GM12878 (cell line): ENCODE measurements around the gene COL21A1. TPM values are rescaled to one million over a fixed set of nuclear protein-coding genes. Genes with fewer than 3 reads are reported as not detected.

ENCODE experiments used
- ATAC-seq: fragments of 200-7000 bp; cut with Tn5 transposase; 3 replicates; pipeline ENCODE4 v1.9.1; 2020; ENCODE audit warnings: mild to moderate bottlenecking, moderate library complexity
- BruUV-seq: library from RNA; stranded (reverse); fragments of 400-500 nt; replicated peaks from 2 replicates; lab custom pipeline; 2021; lab: Mats Ljungman, UMichigan
- CTCF ChIA-PET: fragments of 300-600 bp; sonication (Branson Sonifier 250); formaldehyde crosslinking; extraction: SDS; loops from one replicate; lab custom pipeline; 2021; ENCODE audit warnings: inconsistent platforms; lab: Yijun Ruan, JAX
- POLR2A ChIA-PET: fragments of 350-600 bp; formaldehyde crosslinking; extraction: SDS; loops from one replicate; lab custom pipeline; 2021; ENCODE audit warnings: inconsistent platforms; lab: Charles Lee
- RAD21 ChIA-PET: fragments of 300-600 bp; sonication (Branson Sonifier 250); formaldehyde crosslinking; loops from one replicate; lab custom pipeline; 2023; ENCODE audit warnings: antibody characterized with exemption; ENCODE audit not compliant: unreplicated experiment; lab: Charles Lee
- SMC1A ChIA-PET: fragments of 300-600 bp; sonication (Branson Sonifier 250); formaldehyde crosslinking; loops from one replicate; lab custom pipeline; 2023; ENCODE audit not compliant: unreplicated experiment, uncharacterized antibody; lab: Charles Lee
- DNase-seq: peaks from one replicate; pipeline ENCODE4 v3.0.0-alpha.2; 2011; ENCODE audit warnings: low read depth, low spot score
- FAIRE-seq: peaks from 3 replicates; lab custom pipeline; 2011; peaks lifted over from hg19 to GRCh38; lab: Jason Lieb, UNC
- H2AFZ ChIP-seq: 2 replicates; pipeline ENCODE4 v1.6.0; 2011; ENCODE audit warnings: low read depth, low read length, control low read depth; ENCODE audit not compliant: control insufficient read depth
- H3K27ac ChIP-seq: 2 replicates; pipeline ENCODE4 v1.5.1; 2011; ENCODE audit warnings: control low read depth; ENCODE audit not compliant: control insufficient read depth, insufficient read depth
- H3K27me3 ChIP-seq, 2 experiments: replicated peaks in 1 of 2; 2 replicates each; pipeline versions ENCODE4 v1.6.0 to v1.6.1; 2011; ENCODE audit warnings: low read length in 1 of 2; ENCODE audit not compliant: control insufficient read depth in 2 of 2, insufficient read depth in 2 of 2
- H3K36me3 ChIP-seq, 2 experiments: 2 replicates each; pipeline ENCODE4 v1.5.1; 2011; ENCODE audit warnings: low read length in 1 of 2; ENCODE audit not compliant: control insufficient read depth in 2 of 2, insufficient read depth in 2 of 2
- H3K4me1 ChIP-seq: 2 replicates; pipeline ENCODE4 v1.6.1; 2011; ENCODE audit warnings: mild to moderate bottlenecking, low read length, moderate library complexity, mixed read lengths; ENCODE audit not compliant: control insufficient read depth, insufficient read depth
- H3K4me2 ChIP-seq: 2 replicates; pipeline ENCODE4 v1.6.0; 2011; ENCODE audit warnings: control low read depth; ENCODE audit not compliant: control insufficient read depth, insufficient read depth
- H3K4me3 ChIP-seq: fragments of 200-600 bp; sonication (generic); 2 replicates; pipeline ENCODE4 v1.5.1; 2016
- H3K79me2 ChIP-seq: 2 replicates; pipeline ENCODE4 v1.6.0; 2011; ENCODE audit warnings: low read length; ENCODE audit not compliant: control insufficient read depth, insufficient read depth
- H3K9ac ChIP-seq: 2 replicates; pipeline ENCODE4 v1.8.0; 2011; ENCODE audit warnings: low read length, control low read depth, mixed read lengths; ENCODE audit not compliant: control insufficient read depth, insufficient read depth
- H3K9me3 ChIP-seq: replicated peaks from 3 replicates; pipeline ENCODE4 v1.5.1; 2011; ENCODE audit warnings: mild to moderate bottlenecking, low read length; ENCODE audit not compliant: control insufficient read depth, insufficient read depth
- H4K20me1 ChIP-seq: 2 replicates; pipeline ENCODE4 v1.6.0; 2011; ENCODE audit not compliant: control insufficient read depth, insufficient read depth
- ZNF207 ChIP-seq: fragments of 450-650 bp; IDR thresholded peaks from 2 replicates; pipeline ENCODE4 v1.6.1; 2014; ENCODE audit warnings: antibody characterized with exemption, mild to moderate bottlenecking, borderline replicate concordance
- WGBS: methylation state at CpG from one replicate; pipeline ENCODE4 v1.1.6; 2016; ENCODE audit warnings: low lambda C conversion rate; ENCODE audit not compliant: insufficient replicate concordance, insufficient coverage; ENCODE audit errors: missing lambda C conversion rate; 5-methylcytosine and 5-hydroxymethylcytosine counted together
- in situ Hi-C: fragments of 300-500 bp; cut with MboI; formaldehyde crosslinking; loops from 9 replicates; pipeline ENCODE4 v1.14.3; 2018; ENCODE audit warnings: mixed read lengths
- intact Hi-C: fragments of 100-400 bp; cut with micrococcal nuclease; formaldehyde crosslinking; loops from one replicate; pipeline ENCODE4 v1.14.2; 2022; ENCODE audit not compliant: unreplicated experiment
- polyA plus RNA-seq, 11 experiments: library from polyadenylated mRNA; depleted of rRNA in 4 of 11; unstranded in 6 of 11; stranded (reverse) in 5 of 11; fragments of >200 nt; fragmentation: Nextera tagmentation in 4 of 11; fragmentation: Illumina TruSeq in 1 of 11; extraction: Ambion mirVana in 4 of 11; extraction: Trizol in 1 of 11; gene quantifications; 1 replicate in 1 of 11; 2 replicates in 10 of 11; pipeline versions ENCODE4 v1.2.1 to v1.2.3, GENCODE V29; 2011 to 2016; ENCODE audit warnings: inconsistent platforms in 2 of 11, missing spikeins in 2 of 11, low read depth in 1 of 11
- total RNA-seq, 4 experiments: library from RNA; depleted of rRNA in 3 of 4; stranded (reverse); fragments of >200 nt in 3 of 4; fragmentation: Illumina TruSeq in 1 of 4; extraction: Trizol in 1 of 4; gene quantifications; 2 replicates each; pipeline versions ENCODE4 v1.2.1 to v1.2.3, GENCODE V29; 2013 to 2021
- TF ChIP-seq, protein P1 (sequence below): fragments of 450-650 bp; formaldehyde crosslinking; IDR thresholded peaks from 2 replicates; pipeline ENCODE4 v1.5.0; 2022; ENCODE audit warnings: mild to moderate bottlenecking, missing genetic modification characterization

Gene COL21A1
- total and polyA plus RNA-seq, 10 of the 15 experiments (the other 5 are each of a cell fraction or from before 2014, with no cell fraction given), result 0.10 TPM; not detected in 9

DNA sequence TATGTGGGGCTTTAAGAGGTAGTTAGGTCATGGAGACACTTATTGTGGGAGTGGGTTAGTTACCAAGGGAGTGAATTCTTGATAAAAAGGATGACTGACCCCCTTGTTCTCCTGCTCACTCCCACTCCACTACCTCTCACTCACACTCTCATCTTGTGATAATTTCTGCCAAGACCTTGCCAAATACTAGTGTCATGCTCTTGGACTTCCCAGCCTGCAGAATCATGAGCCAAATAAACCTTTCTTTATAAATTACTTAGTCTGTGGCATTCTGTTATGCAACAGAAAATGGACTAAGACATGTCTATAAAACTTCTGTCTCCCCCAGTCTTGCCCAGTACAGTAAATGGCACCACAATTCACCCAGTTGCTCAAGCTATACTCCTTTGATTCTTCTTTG is 93.3 kb downstream of the COL21A1 start (continued):
- TF ChIP-seq, protein P1, sequence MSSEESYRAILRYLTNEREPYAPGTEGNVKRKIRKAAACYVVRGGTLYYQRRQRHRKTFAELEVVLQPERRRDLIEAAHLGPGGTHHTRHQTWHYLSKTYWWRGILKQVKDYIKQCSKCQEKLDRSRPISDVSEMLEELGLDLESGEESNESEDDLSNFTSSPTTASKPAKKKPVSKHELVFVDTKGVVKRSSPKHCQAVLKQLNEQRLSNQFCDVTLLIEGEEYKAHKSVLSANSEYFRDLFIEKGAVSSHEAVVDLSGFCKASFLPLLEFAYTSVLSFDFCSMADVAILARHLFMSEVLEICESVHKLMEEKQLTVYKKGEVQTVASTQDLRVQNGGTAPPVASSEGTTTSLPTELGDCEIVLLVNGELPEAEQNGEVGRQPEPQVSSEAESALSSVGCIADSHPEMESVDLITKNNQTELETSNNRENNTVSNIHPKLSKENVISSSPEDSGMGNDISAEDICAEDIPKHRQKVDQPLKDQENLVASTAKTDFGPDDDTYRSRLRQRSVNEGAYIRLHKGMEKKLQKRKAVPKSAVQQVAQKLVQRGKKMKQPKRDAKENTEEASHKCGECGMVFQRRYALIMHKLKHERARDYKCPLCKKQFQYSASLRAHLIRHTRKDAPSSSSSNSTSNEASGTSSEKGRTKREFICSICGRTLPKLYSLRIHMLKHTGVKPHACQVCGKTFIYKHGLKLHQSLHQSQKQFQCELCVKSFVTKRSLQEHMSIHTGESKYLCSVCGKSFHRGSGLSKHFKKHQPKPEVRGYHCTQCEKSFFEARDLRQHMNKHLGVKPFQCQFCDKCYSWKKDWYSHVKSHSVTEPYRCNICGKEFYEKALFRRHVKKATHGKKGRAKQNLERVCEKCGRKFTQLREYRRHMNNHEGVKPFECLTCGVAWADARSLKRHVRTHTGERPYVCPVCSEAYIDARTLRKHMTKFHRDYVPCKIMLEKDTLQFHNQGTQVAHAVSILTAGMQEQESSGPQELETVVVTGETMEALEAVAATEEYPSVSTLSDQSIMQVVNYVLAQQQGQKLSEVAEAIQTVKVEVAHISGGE (CRISPR knock-in tag), result no peak

DNA sequence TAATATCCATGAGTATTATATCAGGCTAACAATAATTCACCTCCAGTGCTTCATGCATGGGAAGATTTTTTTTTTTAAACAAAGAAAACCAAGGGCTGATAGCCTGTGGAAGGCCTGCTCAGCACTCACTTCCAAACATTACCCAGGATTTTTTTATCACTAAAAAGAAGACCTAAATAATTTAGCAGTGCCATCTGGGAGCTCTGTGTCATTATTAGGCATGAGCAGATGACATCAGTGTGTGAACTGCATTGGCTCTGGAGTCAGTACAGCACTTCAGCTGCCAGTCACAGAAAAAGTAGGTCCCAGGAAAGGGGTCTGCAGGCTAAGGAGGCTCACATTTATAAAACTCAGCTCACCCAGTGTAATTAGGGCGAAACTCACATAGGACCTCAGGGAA is 94.8 kb downstream of the COL21A1 start:
- intact Hi-C loops (no loop called here), in situ Hi-C loops (no loop called here)
- no peak overlapping the region for H2AFZ ChIP-seq
- ChIA-PET RAD21 (no interaction called here), CTCF (no interaction called here), POLR2A (no interaction called here), SMC1A (no interaction called here)
- no peaks in the 10 kb centered on the region for H3K79me2 ChIP-seq
- no peak overlapping the region for H3K4me2 ChIP-seq
- ATAC-seq (no peak), DNase-seq (no peak), FAIRE-seq (no peak)
- no peak overlapping the region for H3K9ac ChIP-seq
- H4K20me1 ChIP-seq, result no peaks in the 10 kb centered on the region
- no peaks in the 10 kb centered on the region for H3K9me3 ChIP-seq
- BruUV-seq, result no TSS peak
- no peak overlapping the region for H3K27ac ChIP-seq
- H3K27me3 ChIP-seq, result no peaks in the 10 kb centered on the region
- no peaks in the 10 kb centered on the region for H3K4me1 ChIP-seq
- TF ChIP-seq ZNF207, result no peak
- no peak overlapping the region for H3K4me3 ChIP-seq
- H3K36me3 ChIP-seq, result no peaks in the 10 kb centered on the region
- 0% methylated on average over 1 of the region's 1 CpG for WGBS
